HG02798 (cell line): ENCODE results near the gene SEM1.
"Not testable (repeated sequence)": the region's sequence is repeated elsewhere in the genome, so short reads cannot be mapped to it uniquely, and the experiment has no call there.

Experiments used
- ATAC-seq: cut with Tn5 transposase; IDR thresholded peaks from one replicate; pipeline ENCODE4 v1.9.1; 2021; ENCODE audit warnings: mild to moderate bottlenecking; ENCODE audit not compliant: unreplicated experiment, poor library complexity

Gene SEM1

GRCh38 chr7:96665689-96666088, 44.0 kb downstream of the SEM1 start:
- ATAC-seq: no peak

GRCh38 chr7:96664793-96665192, 44.9 kb downstream of the SEM1 start:
- ATAC-seq: no peak

- ATAC-seq: no peak
Measured at GRCh38 chr7:96663871-96664445, 45.7 kb downstream of the SEM1 start.

GRCh38 chr7:96663457-96663856, 46.2 kb downstream of the SEM1 start:
- ATAC-seq: peak; percentile 76

GRCh38 chr7:96662151-96662550, 47.5 kb downstream of the SEM1 start:
- ATAC-seq: not testable (repeated sequence)

- ATAC-seq: no peak
Measured at GRCh38 chr7:96658022-96658412, 51.6 kb downstream of the SEM1 start.

- no peak for ATAC-seq
Measured at GRCh38 chr7:96657347-96658021, 52.2 kb downstream of the SEM1 start.

- no peak for ATAC-seq
Measured at GRCh38 chr7:96655956-96656355, 53.7 kb downstream of the SEM1 start.

- ATAC-seq: no peak
Measured at GRCh38 chr7:96654630-96655188, 54.9 kb downstream of the SEM1 start.

- ATAC-seq: no peak
Measured at GRCh38 chr7:96649981-96650380, 59.7 kb downstream of the SEM1 start.

GRCh38 chr7:96648784-96649183, 60.9 kb downstream of the SEM1 start:
- ATAC-seq: no peak

GRCh38 chr7:96647733-96648132, 61.9 kb downstream of the SEM1 start:
- ATAC-seq: no peak

GRCh38 chr7:96645084-96645483, 64.6 kb downstream of the SEM1 start:
- ATAC-seq: no peak

GRCh38 chr7:96643436-96643835, 66.2 kb downstream of the SEM1 start:
- not testable (repeated sequence) for ATAC-seq

GRCh38 chr7:96640054-96640453, 69.6 kb downstream of the SEM1 start:
- ATAC-seq: no peak
